Right ventricle myocardium inferior (tissue), 1 donor: Measurements from ENCODE around the gene ARFIP1. TPM values are rescaled to one million over a fixed set of nuclear protein-coding genes. Genes with fewer than 3 reads are reported as not detected.

Source experiments
- ATAC-seq: fragments of 200-7000 bp; cut with Tn5 transposase; one replicate; pipeline ENCODE4 v1.9.1; 2020; ENCODE audit warnings: mild to moderate bottlenecking, moderate library complexity
- DNase-seq: peaks from one replicate; pipeline ENCODE4 v3.0.0; 2021; ENCODE audit errors: missing footprints
- intact Hi-C: fragments of 100-400 bp; cut with DNase I; formaldehyde crosslinking; loops from one replicate; pipeline ENCODE4 v1.11.0; 2022
- total RNA-seq: library from RNA; stranded (reverse); fragmentation: NEBNext Ultra II Directional; extraction: Animal tissue kit (Norgen Biotek cat#: 25700); gene quantifications from one replicate; pipeline ENCODE4 v1.2.1, GENCODE V29; 2021
- donor health status: DM: no; HTN: yes; CAD: no; lungs with severe emphysema.

ARFIP1 gene
- total RNA-seq, 1 donor from 2014 or later = 13.4 TPM

- DNase-seq (no peak), ATAC-seq (no peak)
- intact Hi-C loops = no loop called here
Measured at GRCh38 chr4:152947311-152947710, 167.6 kb downstream of the ARFIP1 start.

- no peak for DNase-seq
- intact Hi-C loops = no loop called here
- ATAC-seq = no peak
Measured at GRCh38 chr4:152949930-152950329, 170.2 kb downstream of the ARFIP1 start.

GRCh38 chr4:152950402-152951274, 170.9 kb downstream of the ARFIP1 start:
- DNase-seq = no peak
- no peak for ATAC-seq
- intact Hi-C loops = no loop called here

- no peak for ATAC-seq
- intact Hi-C loops = no loop called here
- DNase-seq = no peak
Measured at GRCh38 chr4:152951348-152951747, 171.6 kb downstream of the ARFIP1 start.

GRCh38 chr4:152953514-152953913, 173.8 kb downstream of the ARFIP1 start:
- intact Hi-C loops = no loop called here
- DNase-seq = no peak

GRCh38 chr4:152954741-152955140, 175.0 kb downstream of the ARFIP1 start:
- intact Hi-C loops = loop anchor here (5.0 kb wide), 1 partner anchor 107 kb away; no protein-coding TSS in a partner anchor

More at GRCh38 chr4:152953514-152953913, 173.8 kb downstream of the ARFIP1 start:
- no peak for ATAC-seq

GRCh38 chr4:152956147-152956546, 176.4 kb downstream of the ARFIP1 start:
- ATAC-seq (no peak), DNase-seq (no peak)
- intact Hi-C loops = loop anchor here (5.0 kb wide), 1 partner anchor 109 kb away; no protein-coding TSS in a partner anchor

More at GRCh38 chr4:152954741-152955140, 175.0 kb downstream of the ARFIP1 start:
- no peak for DNase-seq
- no peak for ATAC-seq

- intact Hi-C loops = loop anchor here (5.0 kb wide), 1 partner anchor 110 kb away; no protein-coding TSS in a partner anchor
- DNase-seq (no peak), ATAC-seq (no peak)
Measured at GRCh38 chr4:152956650-152957436, 177.1 kb downstream of the ARFIP1 start.

- intact Hi-C loops = loop anchor here (5.0 kb wide), 1 partner anchor 110 kb away; no protein-coding TSS in a partner anchor
- DNase-seq (no peak), ATAC-seq (peak; percentile 91)
Measured at GRCh38 chr4:152957437-152958171, 177.8 kb downstream of the ARFIP1 start.

- ATAC-seq (no peak), DNase-seq (no peak)
- intact Hi-C loops = loop anchor here (5.0 kb wide), 1 partner anchor 112 kb away; no protein-coding TSS in a partner anchor
Measured at GRCh38 chr4:152959080-152959479, 179.3 kb downstream of the ARFIP1 start.

- no peak for DNase-seq
- no peak for ATAC-seq
- intact Hi-C loops = no loop called here
Measured at GRCh38 chr4:152960082-152960481, 180.3 kb downstream of the ARFIP1 start.

- DNase-seq = no peak
- ATAC-seq = no peak
- intact Hi-C loops = no loop called here
Measured at GRCh38 chr4:152961014-152961772, 181.4 kb downstream of the ARFIP1 start.

GRCh38 chr4:152961773-152962115, 182.0 kb downstream of the ARFIP1 start:
- no peak for DNase-seq
- ATAC-seq = no peak
- intact Hi-C loops = no loop called here

Other genes starting within 250 kb of the ARFIP1 start
- 55.9 TPM for gene FBXW7, start 243.9 kb upstream of the ARFIP1 start, total RNA-seq
- gene TMEM154, start 100.0 kb upstream of the ARFIP1 start, total RNA-seq = 3.2 TPM
- not detected for gene TIGD4, start 224 bp upstream of the ARFIP1 start, total RNA-seq
- gene FHDC1, start 156.4 kb downstream of the ARFIP1 start, total RNA-seq = 0.27 TPM